IMR-90 (cell line): Measurements from ENCODE around the gene PLCG2.

Experiments
- BHLHE40 ChIP-seq: fragments of 150-350 bp; IDR thresholded peaks from 2 replicates; pipeline ENCODE4 v1.6.1; 2016; ENCODE audit warnings: mild to moderate bottlenecking, low read depth, low read length
- CHD1 ChIP-seq: IDR thresholded peaks from 2 replicates; pipeline ENCODE4 v1.6.1; 2012; ENCODE audit warnings: low read depth, low read length, improper control_type of control experiment
- ELK1 ChIP-seq: fragments of 150-350 bp; IDR thresholded peaks from 2 replicates; pipeline ENCODE4 v1.6.1; 2016; ENCODE audit warnings: low read depth, mild to moderate bottlenecking, low read length, moderate library complexity, borderline replicate concordance
- FOS ChIP-seq: fragments of 150-350 bp; IDR thresholded peaks from 2 replicates; pipeline ENCODE4 v1.6.1; 2016; ENCODE audit warnings: low read depth, low read length
- MAFK ChIP-seq: IDR thresholded peaks from 2 replicates; pipeline ENCODE4 v1.6.1; 2012; ENCODE audit warnings: low read depth, low read length, improper control_type of control experiment
- POLR2A ChIP-seq: IDR thresholded peaks from 2 replicates; pipeline ENCODE4 v1.6.1; 2012; ENCODE audit warnings: mild to moderate bottlenecking, low read depth, low read length
- RFX5 ChIP-seq: IDR thresholded peaks from 2 replicates; pipeline ENCODE4 v1.8.0; 2012; ENCODE audit warnings: low read depth, mild to moderate bottlenecking, low read length, moderate library complexity
- TF ChIP-seq, protein P1 (sequence below): conservative IDR thresholded peaks from 2 replicates; pipeline ENCODE4 v1.5.1; 2012; ENCODE audit warnings: mild to moderate bottlenecking, low read depth, low read length, improper control_type of control experiment

DNA sequence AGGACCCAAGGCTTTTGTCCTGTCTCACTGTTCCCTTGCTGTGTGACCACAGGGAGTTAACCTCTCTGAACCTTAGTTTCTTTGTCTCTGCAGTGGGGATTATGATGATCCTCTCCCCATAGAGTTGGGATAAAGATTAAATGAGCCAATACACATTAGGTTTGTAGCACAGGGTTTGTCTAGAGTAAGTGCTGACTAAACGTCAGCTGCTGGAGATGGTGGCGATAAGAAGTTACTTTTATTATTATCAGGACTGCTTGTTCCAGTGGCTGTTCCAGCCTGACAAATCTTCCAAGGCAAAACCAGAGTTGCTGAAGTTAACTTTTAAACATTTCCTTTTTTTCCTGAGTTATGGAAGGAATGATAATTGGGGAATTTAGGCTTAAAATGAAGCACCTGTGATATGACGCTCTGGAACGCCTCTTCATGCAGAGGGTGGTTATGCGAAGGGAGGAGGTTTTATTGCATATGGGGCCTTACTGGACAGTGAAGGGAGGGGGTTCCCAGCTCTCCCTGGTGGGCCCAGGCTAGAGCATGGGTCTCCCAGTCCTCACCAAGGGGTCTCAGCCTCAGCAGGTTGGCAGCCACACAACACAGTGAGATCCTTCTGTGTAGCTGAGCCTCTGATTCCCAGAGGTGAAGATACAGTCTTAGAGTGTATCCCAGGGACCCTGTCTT is 35.8 kb downstream of the PLCG2 start:
- TF ChIP-seq, protein P1, sequence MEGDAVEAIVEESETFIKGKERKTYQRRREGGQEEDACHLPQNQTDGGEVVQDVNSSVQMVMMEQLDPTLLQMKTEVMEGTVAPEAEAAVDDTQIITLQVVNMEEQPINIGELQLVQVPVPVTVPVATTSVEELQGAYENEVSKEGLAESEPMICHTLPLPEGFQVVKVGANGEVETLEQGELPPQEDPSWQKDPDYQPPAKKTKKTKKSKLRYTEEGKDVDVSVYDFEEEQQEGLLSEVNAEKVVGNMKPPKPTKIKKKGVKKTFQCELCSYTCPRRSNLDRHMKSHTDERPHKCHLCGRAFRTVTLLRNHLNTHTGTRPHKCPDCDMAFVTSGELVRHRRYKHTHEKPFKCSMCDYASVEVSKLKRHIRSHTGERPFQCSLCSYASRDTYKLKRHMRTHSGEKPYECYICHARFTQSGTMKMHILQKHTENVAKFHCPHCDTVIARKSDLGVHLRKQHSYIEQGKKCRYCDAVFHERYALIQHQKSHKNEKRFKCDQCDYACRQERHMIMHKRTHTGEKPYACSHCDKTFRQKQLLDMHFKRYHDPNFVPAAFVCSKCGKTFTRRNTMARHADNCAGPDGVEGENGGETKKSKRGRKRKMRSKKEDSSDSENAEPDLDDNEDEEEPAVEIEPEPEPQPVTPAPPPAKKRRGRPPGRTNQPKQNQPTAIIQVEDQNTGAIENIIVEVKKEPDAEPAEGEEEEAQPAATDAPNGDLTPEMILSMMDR: no peak
- TF ChIP-seq POLR2A: no peak
- TF ChIP-seq BHLHE40: no peak
- TF ChIP-seq CHD1: no peak
- no peak for TF ChIP-seq FOS
- no peak for TF ChIP-seq MAFK
- TF ChIP-seq ELK1: no peak
- TF ChIP-seq RFX5: no peak
